Measurements from ENCODE around the gene NOL3. TPM values are rescaled to one million over a fixed set of nuclear protein-coding genes. Genes with fewer than 3 reads are reported as not detected.

NOL3 gene
- total and polyA plus RNA-seq, 9 of the 15 experiments (the other 6 are each of a cell fraction or from before 2014, with no cell fraction given): 0.45 to 14.0 (median 5.4) TPM

GRCh38 chr16:67184995-67185650, 14.8 kb downstream of the NOL3 start (continued):
- TF ChIP-seq ZNF586 (CRISPR knock-in tag; conservative IDR thresholded peaks at IDR 0.05) (no peak), ZC3H8 (IDR thresholded peaks at IDR 0.05) (no peak), ZBED1 (IDR thresholded peaks at IDR 0.05) (no peak), ZNF408 (CRISPR knock-in tag; IDR thresholded peaks at IDR 0.05; ENCODE audit: low read depth) (no peak), ATF7 (IDR thresholded peaks at IDR 0.05) (peak; percentile 40; the same call in 1 of the 2 replicates), ZNF445 (CRISPR knock-in tag; IDR thresholded peaks at IDR 0.05; ENCODE audit: low read depth) (no peak), PTTG1 (tag; IDR thresholded peaks at IDR 0.05; ENCODE audit: low read depth) (no peak), ZBTB8A (IDR thresholded peaks at IDR 0.05; ENCODE audit: partially characterized antibody) (no peak), MCM5 (IDR thresholded peaks at IDR 0.05; ENCODE audit: low read depth) (no peak), ZNF592 (IDR thresholded peaks at IDR 0.05) (no peak), ZNF23 (CRISPR knock-in tag; IDR thresholded peaks at IDR 0.05) (no peak), SMAD1 (IDR thresholded peaks at IDR 0.05; ENCODE audit: low read depth, low read length, partially characterized antibody) (no peak)
